Spleen (tissue), 11 donors: ENCODE data around the gene ABCG1. TPM values are rescaled to one million over a fixed set of nuclear protein-coding genes. Genes with fewer than 3 reads are reported as not detected.
A peak's percentile ranks its signal among the peaks of the same experiment; 100 is the strongest.

Experiments used
- DNase-seq: peaks from one replicate; pipeline ENCODE4 v3.0.0-alpha.2; 2020
- H3K27ac ChIP-seq, 8 donors: fragments of 200-600 bp; sonication (generic) in 7 of 8; 1 replicate in 4 of 8; 2 replicates in 4 of 8; pipeline versions ENCODE4 v1.5.0 to v1.8.0; 2016 to 2021; ENCODE audit warnings: inconsistent platforms in 4 of 8, mild to moderate bottlenecking in 4 of 8, moderate library complexity in 1 of 8
- H3K27me3 ChIP-seq, 7 donors: fragments of 200-600 bp; sonication (generic) in 6 of 7; replicated peaks in 1 of 7; 1 replicate in 4 of 7; 2 replicates in 3 of 7; pipeline versions ENCODE4 v1.5.0 to v1.8.0; 2016 to 2021; ENCODE audit warnings: inconsistent platforms in 3 of 7, mild to moderate bottlenecking in 1 of 7
- H3K36me3 ChIP-seq, 6 donors: fragments of 200-600 bp; sonication (generic) in 5 of 6; 1 replicate in 4 of 6; 2 replicates in 2 of 6; pipeline versions ENCODE4 v1.5.0 to v1.8.0; 2016 to 2021; ENCODE audit warnings: inconsistent platforms in 2 of 6
- H3K4me1 ChIP-seq, 6 donors: fragments of 200-600 bp; sonication (generic) in 5 of 6; 1 replicate in 3 of 6; 2 replicates in 3 of 6; pipeline versions ENCODE4 v1.5.0 to v1.8.0; 2016 to 2021; ENCODE audit warnings: inconsistent platforms in 3 of 6
- H3K4me3 ChIP-seq, 8 donors: fragments of 200-600 bp; sonication (generic) in 7 of 8; 1 replicate in 4 of 8; 2 replicates in 4 of 8; pipeline versions ENCODE4 v1.5.0 to v1.8.0; 2016 to 2021; ENCODE audit warnings: inconsistent platforms in 4 of 8, mild to moderate bottlenecking in 4 of 8, moderate library complexity in 2 of 8
- H3K9me3 ChIP-seq, 8 donors: fragments of 200-600 bp; sonication (generic) in 7 of 8; 1 replicate in 4 of 8; 2 replicates in 4 of 8; pipeline versions ENCODE4 v1.5.0 to v1.8.0; 2016 to 2021; ENCODE audit warnings: inconsistent platforms in 4 of 8
- CTCF ChIP-seq, 11 experiments: fragments of 200-600 bp in 7 of 11; fragments of 450-650 bp in 4 of 11; sonication (generic) in 4 of 11; IDR thresholded peaks in 8 of 11; conservative IDR thresholded peaks in 3 of 11; 1 replicate in 7 of 11; 2 replicates in 4 of 11; pipeline versions ENCODE4 v1.4.0 to v1.8.0; 2016 to 2021; ENCODE audit warnings: antibody characterized with exemption in 11 of 11, inconsistent platforms in 4 of 11, mild to moderate bottlenecking in 1 of 11
- POLR2A ChIP-seq, 3 donors: fragments of 450-650 bp; IDR thresholded peaks; one replicate each; pipeline ENCODE4 v1.5.1; 2017; ENCODE audit warnings: antibody characterized with exemption in 3 of 3, mild to moderate bottlenecking in 1 of 3
- POLR2AphosphoS5 ChIP-seq, 3 donors: sonication (generic); formaldehyde crosslinking; IDR thresholded peaks; one replicate each; pipeline ENCODE4 v1.5.1; 2017; ENCODE audit warnings: antibody characterized with exemption in 3 of 3
- WGBS, 5 donors: extraction: QIAGEN DNeasy Blood & Tissue Kit in 3 of 5; methylation state at CpG; one replicate each; pipeline versions ENCODE4 v1.1.5 to v1.1.7; 2013 to 2018; 5-methylcytosine and 5-hydroxymethylcytosine counted together
- intact Hi-C: fragments of 100-400 bp; cut with DNase I; formaldehyde crosslinking; loops from one replicate; pipeline ENCODE4 v1.15.0; 2023; ENCODE audit warnings: low total_unique reads
- polyA plus RNA-seq, 3 donors: library from polyadenylated mRNA; stranded (reverse); fragments of 200-250 nt; gene quantifications; one replicate each; pipeline ENCODE4 v1.2.1, GENCODE V29; 2013
- total RNA-seq, 7 donors: library from RNA; depleted of rRNA in 3 of 7; stranded (reverse); fragments of >200 nt in 3 of 7; fragmentation: NEBNext Ultra II Directional in 4 of 7; extraction: Animal tissue kit (Norgen Biotek cat#: 25700) in 4 of 7; gene quantifications; one replicate each; pipeline versions ENCODE4 v1.1.0 to v1.2.1, GENCODE V29; 2016 to 2021
- donor health status: healthy with polysubstance abuse.
- donor health status: DM: no; HTN: no; CAD: no; lungs with moderate emphysema.
- donor health status: DM: no; HTN: no; CAD: no.
- donor health status: Bipolar disorder and iron deficiency.
- donor health status: healthy.
- donor health status: DM: no; HTN: no; CAD: no.
- donor health status: DM: yes; HTN: yes; CAD: no.

The ABCG1 gene
- total and polyA plus RNA-seq, 10 donors, result 14.6 to 143 (median 96.7) TPM

DNA sequence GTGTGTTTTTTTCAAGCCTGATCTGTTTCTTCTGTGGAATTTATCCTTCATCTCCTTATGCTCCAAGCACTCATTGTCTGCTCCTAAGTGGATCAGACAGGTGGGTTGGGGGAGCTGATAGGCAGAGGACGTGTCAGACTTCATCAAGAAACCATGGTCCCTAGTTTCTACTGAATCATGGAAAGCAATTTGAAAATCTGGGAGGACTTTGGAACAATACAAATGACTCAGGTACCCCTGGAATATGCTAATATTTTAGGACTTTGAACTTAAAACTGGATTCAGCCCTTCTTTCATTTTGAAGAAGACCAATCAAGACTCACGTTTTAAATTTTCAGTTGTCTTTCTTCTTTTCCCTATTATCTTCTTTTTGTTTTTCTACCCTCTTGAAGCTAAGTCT lies 7.7 kb downstream of the ABCG1 start:
- Histone ChIP-seq H3K36me3 (peaks cover 0 to 63% (median 15%) of the 10 kb centered on the region in 6 donors), H3K4me3 (no peak overlapping the region), H3K4me1 (peaks cover 24 to 84% (median 71%) of the 10 kb centered on the region in 6 donors), H3K9me3 (no peaks in the 10 kb centered on the region), H3K27ac (peak overlapping the region in 4 of 8 donors; percentile 14 to 89 (median 80)), H3K27me3 (no peaks in the 10 kb centered on the region)
- DNase-seq, result no peak
- intact Hi-C loops, result no loop called here
- 86 to 93% (median 91%) methylated on average over 2 of the region's 2 CpGs for WGBS, 5 donors
- TF ChIP-seq POLR2AphosphoS5 (IDR thresholded peaks at IDR 0.05), result no peak
- TF ChIP-seq CTCF (IDR thresholded peaks at IDR 0.05 in 8 of 11, conservative IDR thresholded peaks at IDR 0.05 in 3 of 11), result no peak
- no peak for TF ChIP-seq POLR2A (IDR thresholded peaks at IDR 0.05)

GRCh38 chr21:42227909-42228708 lies 9.2 kb downstream of the ABCG1 start:
- TF ChIP-seq CTCF (IDR thresholded peaks at IDR 0.05 in 8 of 11, conservative IDR thresholded peaks at IDR 0.05 in 3 of 11) (peak in 2 of 11 experiments; percentile 11 to 12), POLR2AphosphoS5 (IDR thresholded peaks at IDR 0.05) (peak; percentile 71 to 85 (median 79)), POLR2A (IDR thresholded peaks at IDR 0.05) (no peak)
- peaks cover 0 to 49% (median 15%) of the 10 kb centered on the region in 6 donors for H3K36me3 ChIP-seq
- no peaks in the 10 kb centered on the region for H3K9me3 ChIP-seq
- peak; percentile 97 for DNase-seq
- no peaks in the 10 kb centered on the region for H3K27me3 ChIP-seq
- intact Hi-C loops, result no loop called here
- H3K4me3 ChIP-seq, result peak overlapping the region in 1 of 8 donors; percentile 44
- H3K4me1 ChIP-seq, result peaks cover 39 to 84% (median 71%) of the 10 kb centered on the region in 6 donors
- peak overlapping the region in 7 of 8 donors; percentile 46 to 93 (median 74) for H3K27ac ChIP-seq
- WGBS, 5 donors, result 16 to 20% (median 18%) methylated on average over 10 of the region's 10 CpGs

DNA sequence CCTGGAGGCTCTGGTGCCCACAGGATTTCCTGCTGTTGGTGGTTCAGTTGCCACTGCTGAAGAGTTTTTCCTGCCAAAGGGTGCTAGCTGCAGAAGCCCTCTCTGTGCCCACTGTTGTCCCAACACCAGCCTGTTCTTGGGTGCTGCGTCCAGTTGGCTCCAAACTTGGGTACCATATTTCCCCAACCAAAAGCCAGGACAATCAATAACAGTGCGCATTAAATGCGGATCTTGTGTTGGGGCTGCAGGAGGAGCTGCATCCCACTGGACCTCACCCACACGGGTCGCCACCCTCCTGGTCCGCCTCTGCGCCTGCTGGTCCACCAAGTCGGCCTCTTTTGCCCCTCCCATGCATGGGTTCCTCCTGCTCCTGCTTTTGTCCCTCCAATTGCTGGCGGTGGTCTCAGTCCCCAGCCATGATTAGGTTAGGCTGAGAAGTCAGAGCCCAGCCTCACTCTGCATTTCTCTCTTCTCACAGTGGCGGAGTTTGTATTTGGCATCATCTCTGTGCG lies 9.8 kb downstream of the ABCG1 start:
- H3K4me3 ChIP-seq, result peak overlapping the region in 1 of 8 donors; percentile 44
- no peaks in the 10 kb centered on the region for H3K9me3 ChIP-seq
- 82 to 89% (median 86%) methylated on average over 11 of the region's 11 CpGs for WGBS, 5 donors
- H3K27ac ChIP-seq, result peak overlapping the region in 7 of 8 donors; percentile 46 to 93 (median 74)
- H3K4me1 ChIP-seq, result peaks cover 46 to 84% (median 71%) of the 10 kb centered on the region in 6 donors
- peak; percentile 82 for DNase-seq
- no peak for TF ChIP-seq CTCF (IDR thresholded peaks at IDR 0.05 in 8 of 11, conservative IDR thresholded peaks at IDR 0.05 in 3 of 11)
- TF ChIP-seq POLR2AphosphoS5 (IDR thresholded peaks at IDR 0.05), result peak in 1 of 3 donors; percentile 30
- intact Hi-C loops, result no loop called here
- H3K36me3 ChIP-seq, result peaks cover 0 to 45% (median 15%) of the 10 kb centered on the region in 6 donors
- H3K27me3 ChIP-seq, result no peaks in the 10 kb centered on the region

GRCh38 chr21:42229676-42230075 lies 10.7 kb downstream of the ABCG1 start:
- intact Hi-C loops, result no loop called here
- 68 to 76% (median 72%) methylated on average over 7 of the region's 7 CpGs for WGBS, 5 donors
- peak overlapping the region in 6 of 8 donors; percentile 42 to 93 (median 88) for H3K27ac ChIP-seq
- H3K9me3 ChIP-seq, result no peaks in the 10 kb centered on the region
- H3K4me1 ChIP-seq, result peaks cover 53 to 89% (median 75%) of the 10 kb centered on the region in 6 donors
- H3K27me3 ChIP-seq, result no peaks in the 10 kb centered on the region
- H3K4me3 ChIP-seq, result no peak overlapping the region
- DNase-seq, result no peak
- H3K36me3 ChIP-seq, result peaks cover 0 to 39% (median 15%) of the 10 kb centered on the region in 6 donors
- TF ChIP-seq POLR2A (IDR thresholded peaks at IDR 0.05), result no peak
- TF ChIP-seq POLR2AphosphoS5 (IDR thresholded peaks at IDR 0.05), result no peak
- TF ChIP-seq CTCF (IDR thresholded peaks at IDR 0.05 in 8 of 11, conservative IDR thresholded peaks at IDR 0.05 in 3 of 11), result no peak
